AG08396 (cell line): ENCODE results near the gene SCRN1.
"Not testable (repeated sequence)": the region's sequence is repeated elsewhere in the genome, so short reads cannot be mapped to it uniquely, and the experiment has no call there.

Experiments
- DNase-seq: peaks from one replicate; pipeline ENCODE4 v3.0.0; 2012; ENCODE audit warnings: low spot score, mixed read lengths

SCRN1 gene

DNA sequence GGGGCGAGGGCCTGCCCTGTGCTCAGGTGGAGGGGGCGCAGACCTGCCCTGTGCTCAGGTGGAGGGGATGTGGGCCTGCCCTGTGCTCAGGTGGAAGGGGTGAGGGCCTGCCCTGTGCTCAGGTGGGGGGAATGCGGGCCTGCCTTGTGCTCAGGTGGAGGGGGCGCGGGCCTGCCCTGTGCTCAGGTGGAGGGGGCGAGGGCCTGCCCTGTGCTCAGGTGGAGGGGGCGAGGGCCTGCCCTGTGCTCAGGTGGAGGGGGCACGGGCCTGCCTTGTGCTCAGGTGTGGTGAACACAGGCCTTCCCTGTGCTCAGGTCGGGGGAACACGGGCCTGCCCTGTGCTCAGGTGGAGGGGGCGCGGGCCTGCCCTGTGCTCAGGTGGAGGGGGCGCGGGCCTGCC, 98.8 kb downstream of the SCRN1 start:
- DNase-seq, result not testable (repeated sequence)

- no peak for DNase-seq
These were observed 99.3 kb downstream of the SCRN1 start for GRCh38 chr7:29890251-29890650.

- no peak for DNase-seq
These were observed 100.3 kb downstream of the SCRN1 start for GRCh38 chr7:29889288-29889687.

DNA sequence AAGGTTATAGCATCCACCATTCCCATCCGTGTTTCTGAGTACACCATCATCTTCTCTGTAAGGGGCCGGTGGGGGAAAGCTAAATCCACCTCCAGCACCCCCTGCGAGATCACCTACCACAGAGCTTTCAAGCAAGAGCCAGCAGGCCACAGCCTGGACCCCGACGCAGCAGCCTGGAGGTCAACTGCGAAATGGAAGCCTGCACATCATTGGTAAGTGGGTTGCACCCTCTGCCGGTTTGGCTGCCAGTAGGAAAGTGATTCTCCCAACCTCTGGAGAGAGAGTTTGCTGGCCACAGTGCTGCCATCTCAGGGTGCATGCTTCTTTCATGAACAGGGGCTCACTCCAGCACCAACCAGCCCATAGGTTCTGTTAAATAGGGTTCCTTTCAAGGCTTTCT, 101.6 kb downstream of the SCRN1 start:
- DNase-seq, result no peak

GRCh38 chr7:29886827-29887226, 102.8 kb downstream of the SCRN1 start:
- no peak for DNase-seq

GRCh38 chr7:29885626-29886025, 104.0 kb downstream of the SCRN1 start:
- DNase-seq, result no peak

DNA sequence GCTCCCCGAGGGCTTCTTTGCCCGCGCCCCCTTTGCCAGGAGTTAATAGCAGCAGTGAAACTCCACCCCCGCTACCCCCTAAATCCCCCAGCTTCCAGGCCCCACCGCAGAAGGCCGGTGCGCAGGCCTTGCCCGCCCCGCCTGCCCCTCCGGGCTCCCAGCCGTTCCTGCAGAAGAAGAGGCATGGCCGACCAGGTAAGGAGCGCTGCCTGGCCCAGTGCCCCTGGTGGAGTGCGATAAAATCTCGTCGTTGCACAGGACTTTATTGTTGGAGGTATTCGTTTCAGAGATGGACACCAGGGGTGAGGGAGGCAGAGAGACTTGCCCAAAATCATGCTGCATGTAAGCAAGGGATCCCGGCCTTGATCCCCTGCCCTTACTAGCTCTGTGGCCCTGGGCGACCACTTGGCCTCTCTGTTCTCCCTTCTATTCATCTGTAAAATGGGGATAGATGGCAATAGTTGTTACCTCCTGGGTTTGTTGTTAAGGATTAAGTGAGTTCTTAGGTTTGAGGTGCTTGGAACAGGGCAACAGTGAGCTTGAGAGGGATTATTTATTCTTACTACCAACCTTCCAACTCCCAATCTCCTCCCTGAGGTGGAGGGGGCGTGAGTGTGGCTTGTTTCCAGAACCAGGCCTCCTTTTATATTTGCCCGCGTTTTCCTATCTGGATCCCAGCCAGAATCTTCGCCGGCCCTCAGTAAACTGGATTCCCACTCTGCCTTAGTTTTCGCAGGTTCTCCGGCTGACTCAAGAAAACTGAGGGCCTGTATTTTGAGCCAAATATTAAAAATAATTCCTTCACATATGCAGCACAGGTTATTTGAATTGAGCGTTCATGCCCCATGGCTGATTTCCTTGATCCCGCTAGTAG, 105.0 kb downstream of the SCRN1 start:
- no peak for DNase-seq

GRCh38 chr7:29883462-29884398, 105.9 kb downstream of the SCRN1 start:
- DNase-seq, result no peak

DNA sequence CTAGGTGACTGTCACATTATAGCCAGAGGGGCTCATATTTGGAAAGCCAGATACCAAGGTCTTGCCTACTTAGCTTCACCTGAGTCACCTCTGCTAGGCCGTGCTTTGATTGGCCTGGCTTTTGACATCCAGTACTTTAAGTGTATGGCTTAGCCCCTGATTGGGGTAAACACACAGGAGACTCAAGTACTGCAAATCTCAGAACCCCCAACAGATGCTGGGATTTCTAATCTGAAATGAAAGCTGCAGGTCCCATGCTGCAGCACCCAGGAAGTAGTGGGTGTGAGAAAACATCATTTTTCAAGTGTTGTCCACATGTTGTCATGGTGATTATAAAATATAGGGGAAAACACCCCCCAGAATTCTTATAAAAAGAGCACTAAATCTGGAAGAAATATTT, 107.1 kb downstream of the SCRN1 start:
- no peak for DNase-seq

GRCh38 chr7:29881724-29882123, 107.9 kb downstream of the SCRN1 start:
- no peak for DNase-seq

- peak; percentile 62 for DNase-seq
These were observed 110.0 kb downstream of the SCRN1 start for GRCh38 chr7:29879609-29880008.

GRCh38 chr7:29878081-29878688, 111.4 kb downstream of the SCRN1 start:
- DNase-seq, result peak; percentile 59

- DNase-seq, result no peak
These were observed 112.4 kb downstream of the SCRN1 start for GRCh38 chr7:29877196-29877595.

GRCh38 chr7:29875741-29876140, 113.9 kb downstream of the SCRN1 start:
- DNase-seq, result no peak

DNA sequence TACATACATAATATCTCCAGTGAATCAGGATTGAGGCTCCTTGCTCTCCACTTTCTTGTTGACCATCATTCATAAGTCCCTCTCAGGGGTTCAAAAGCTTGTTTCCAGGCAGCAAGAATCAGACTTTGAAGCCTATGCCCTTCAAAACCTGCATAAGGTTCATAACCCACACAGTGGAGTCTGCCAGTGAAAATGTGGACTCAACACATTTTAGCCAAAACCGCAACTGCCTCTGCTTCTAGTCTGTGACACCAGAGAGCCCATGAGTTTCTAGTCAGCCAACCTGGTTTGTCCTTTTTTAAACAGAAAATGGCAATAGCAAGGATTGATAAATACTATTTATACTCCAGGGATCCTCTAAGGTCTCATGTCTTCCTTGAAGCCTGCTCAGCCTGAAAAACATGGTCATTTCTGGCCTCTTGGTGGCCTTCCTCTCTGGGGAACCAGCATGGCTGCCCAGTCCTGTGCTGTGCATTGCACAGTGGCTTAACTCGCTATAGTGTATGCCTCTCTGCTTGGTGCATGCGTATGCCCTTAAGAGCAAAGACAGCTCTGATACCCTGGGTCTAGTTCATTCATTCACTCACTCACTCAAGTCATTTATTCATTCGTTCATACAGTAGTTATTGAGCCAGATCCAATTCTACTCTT, 115.8 kb downstream of the SCRN1 start:
- no peak for DNase-seq

DNA sequence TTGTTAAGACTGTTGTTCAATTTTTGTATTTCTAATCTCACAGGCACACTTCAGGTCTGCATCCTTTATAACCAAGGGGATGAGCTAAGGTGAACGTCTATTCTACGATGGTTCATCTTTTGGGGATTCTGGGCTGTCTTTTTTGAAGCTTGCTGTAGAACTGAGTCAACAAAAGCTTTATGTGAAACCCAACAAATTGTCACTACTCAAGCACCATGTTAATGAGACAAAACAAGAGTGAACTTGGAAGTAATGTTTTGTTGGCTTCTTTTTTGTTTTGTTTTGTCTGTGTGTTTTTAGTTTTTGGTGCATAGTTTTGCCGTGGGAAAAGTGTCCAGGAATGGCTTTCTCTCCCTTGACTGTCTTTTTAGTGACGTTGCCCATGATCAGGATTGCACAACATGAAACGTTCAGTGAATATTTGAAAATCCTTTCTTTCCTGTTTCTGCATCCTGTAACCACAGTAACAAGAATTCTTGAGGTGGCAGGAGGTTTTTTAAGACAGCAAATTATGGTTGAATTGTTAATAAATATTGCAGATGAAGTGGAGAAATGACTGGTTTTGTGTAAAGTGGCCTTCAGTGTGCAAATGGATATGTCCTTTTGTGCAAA, 117.7 kb downstream of the SCRN1 start:
- DNase-seq, result peak; percentile 57
